B cell (primary cell): ENCODE measurements around the gene LRRC7. TPM values are rescaled to one million over a fixed set of nuclear protein-coding genes. Genes with fewer than 3 reads are reported as not detected.

Experiments
- ATAC-seq: fragments of 200-7000 bp; cut with Tn5 transposase; one replicate; pipeline ENCODE4 v1.10.0; 2021; ENCODE audit warnings: low read depth, mild to moderate bottlenecking, moderate number of reproducible peaks, moderate library complexity
- CTCF ChIA-PET: fragments of 350-600 bp; sonication (Branson Sonifier 250); formaldehyde crosslinking; loops from one replicate; lab custom pipeline; 2021; ENCODE audit warnings: antibody characterized with exemption, inconsistent platforms; lab: Charles Lee
- POLR2A ChIA-PET: fragments of 350-600 bp; sonication (Branson Sonifier 250); formaldehyde crosslinking; loops from one replicate; lab custom pipeline; 2021; ENCODE audit warnings: antibody characterized with exemption; lab: Charles Lee
- DNase-seq: peaks from one replicate; pipeline ENCODE4 v3.0.0; 2013
- H2AFZ ChIP-seq: 2 replicates; pipeline ENCODE4 v1.6.1; 2012; ENCODE audit warnings: mild to moderate bottlenecking, low read depth, low read length; ENCODE audit not compliant: insufficient read depth, poor library complexity, severe bottlenecking
- H3K27ac ChIP-seq, 2 donors: 1 replicate in 1 of 2; 2 replicates in 1 of 2; pipeline ENCODE4 v1.5.1; 2012 to 2013; ENCODE audit warnings: low read length in 2 of 2, mild to moderate bottlenecking in 2 of 2, moderate library complexity in 1 of 2
- H3K27me3 ChIP-seq, 4 experiments: fragments of 200-600 bp in 1 of 4; sonication (generic) in 1 of 4; replicated peaks in 1 of 4; 1 replicate in 2 of 4; 2 replicates in 2 of 4; pipeline versions ENCODE4 v1.6.1 to v1.7.0; 2013 to 2016; ENCODE audit warnings: low read length in 3 of 4, mild to moderate bottlenecking in 2 of 4, mixed read lengths in 1 of 4, moderate library complexity in 1 of 4; ENCODE audit not compliant: insufficient read depth in 4 of 4, control insufficient read depth in 3 of 4; ENCODE audit errors: control extremely low read depth in 1 of 4
- H3K36me3 ChIP-seq, 2 experiments: replicated peaks in 1 of 2; 1 replicate in 1 of 2; 2 replicates in 1 of 2; pipeline versions ENCODE4 v1.6.1 to v1.7.1; 2013; ENCODE audit warnings: low read length in 1 of 2; ENCODE audit not compliant: insufficient read depth in 2 of 2, control insufficient read depth in 1 of 2; ENCODE audit errors: control extremely low read depth in 1 of 2, extremely low read depth in 1 of 2
- H3K4me1 ChIP-seq, 2 donors: fragments of 200-600 bp in 1 of 2; sonication (generic) in 1 of 2; 1 replicate in 1 of 2; 2 replicates in 1 of 2; pipeline versions ENCODE4 v1.5.1 to v1.6.1; 2013 to 2017; ENCODE audit warnings: low read length in 2 of 2; ENCODE audit not compliant: control insufficient read depth in 2 of 2, insufficient read depth in 2 of 2
- H3K4me2 ChIP-seq: replicated peaks from 2 replicates; pipeline ENCODE3; 2012; ENCODE audit warnings: mild to moderate bottlenecking, low read depth, low read length; ENCODE audit not compliant: poor library complexity, severe bottlenecking
- H3K4me3 ChIP-seq, 5 experiments: fragments of 200-600 bp in 1 of 5; sonication (generic) in 1 of 5; 1 replicate in 3 of 5; 2 replicates in 2 of 5; pipeline versions ENCODE4 v1.5.1 to v1.7.0; 2011 to 2016; ENCODE audit warnings: low read length in 4 of 5, mild to moderate bottlenecking in 4 of 5, low read depth in 2 of 5, control low read depth in 1 of 5, moderate library complexity in 1 of 5; ENCODE audit not compliant: insufficient read depth in 1 of 5; ENCODE audit errors: control extremely low read depth in 1 of 5, extremely low read depth in 1 of 5
- H3K79me2 ChIP-seq: fragments of 200-600 bp; sonication (generic); one replicate; pipeline ENCODE4 v1.6.0; 2016; ENCODE audit warnings: low read length; ENCODE audit not compliant: control insufficient read depth, insufficient read depth
- H3K9ac ChIP-seq: fragments of 200-600 bp; sonication (generic); 2 replicates; pipeline ENCODE4 v1.6.1; 2017; ENCODE audit warnings: mild to moderate bottlenecking, low read length, moderate library complexity
- H3K9me3 ChIP-seq, 3 donors: one replicate each; pipeline versions ENCODE4 v1.6.1 to v1.7.1; 2013; ENCODE audit warnings: low read length in 2 of 3; ENCODE audit not compliant: control insufficient read depth in 2 of 3, insufficient read depth in 1 of 3; ENCODE audit errors: control extremely low read depth in 1 of 3
- H4K20me1 ChIP-seq: 2 replicates; pipeline ENCODE4 v1.6.0; 2012; ENCODE audit warnings: mild to moderate bottlenecking, low read length; ENCODE audit not compliant: insufficient read depth, control insufficient read depth, poor library complexity, severe bottlenecking
- H3K27ac Mint-ChIP-seq: one replicate; pipeline ENCODE4 v1.8.0; 2021; ENCODE audit warnings: mixed read lengths
- H3K27me3 Mint-ChIP-seq: one replicate; pipeline ENCODE4 v1.8.0; 2021; ENCODE audit warnings: mixed read lengths
- H3K4me1 Mint-ChIP-seq: one replicate; pipeline ENCODE4 v1.8.0; 2021; ENCODE audit warnings: mixed read lengths
- H3K4me3 Mint-ChIP-seq: one replicate; pipeline ENCODE4 v1.8.0; 2021; ENCODE audit warnings: mixed read lengths
- H3K9me3 Mint-ChIP-seq: one replicate; pipeline ENCODE4 v1.8.0; 2022; ENCODE audit warnings: mixed read lengths; ENCODE audit not compliant: insufficient read depth
- CTCF ChIP-seq: fragments of 200-600 bp; IDR thresholded peaks from one replicate; pipeline ENCODE4 v1.8.0; 2022; ENCODE audit warnings: antibody characterized with exemption, mild to moderate bottlenecking
- EZH2 ChIP-seq: IDR thresholded peaks from 2 replicates; pipeline ENCODE4 v1.6.1; 2012; ENCODE audit warnings: borderline replicate concordance, low read depth, mild to moderate bottlenecking, moderate library complexity, low read length; ENCODE audit not compliant: insufficient read depth, poor library complexity, severe bottlenecking
- WGBS: methylation state at CpG from one replicate; pipeline ENCODE4 v1.1.5; 2013; ENCODE audit warnings: missing lambda C conversion rate; ENCODE audit not compliant: insufficient coverage; 5-methylcytosine and 5-hydroxymethylcytosine counted together
- intact Hi-C: fragments of 100-400 bp; cut with micrococcal nuclease; formaldehyde crosslinking; loops from one replicate; pipeline ENCODE4 v1.10.0; 2022
- polyA plus RNA-seq: library from polyadenylated mRNA; depleted of rRNA; stranded (reverse); fragments of >200 nt; gene quantifications from 2 replicates; pipeline ENCODE4 v1.2.3, GENCODE V29; 2012
- total RNA-seq, 2 donors: library from RNA; stranded (reverse); fragments of 120-200 nt in 1 of 2; gene quantifications; 1 replicate in 1 of 2; 2 replicates in 1 of 2; pipeline versions ENCODE4 v1.2.3 to v1.2.4, GENCODE V29; 2013 to 2022

Gene LRRC7
- total and polyA plus RNA-seq, 2 donors (not counting 1 experiment from before 2014, with no cell fraction given), result not detected

GRCh38 chr1:69919922-69920273 lies 352.2 kb downstream of the LRRC7 start:
- Histone ChIP-seq H3K79me2 (no peaks in the 10 kb centered on the region), H3K4me3 (no peak overlapping the region), H3K4me1 (no peaks in the 10 kb centered on the region), H3K4me2 (no peak overlapping the region), H3K9ac (no peak overlapping the region), H3K9me3 (peaks cover 0 to 4% (median 0%) of the 10 kb centered on the region in 3 donors), H3K27ac (no peak overlapping the region), H3K27me3 (no peaks in the 10 kb centered on the region), H3K36me3 (no peaks in the 10 kb centered on the region), H2AFZ (no peak overlapping the region), H4K20me1 (no peaks in the 10 kb centered on the region)
- DNase-seq (no peak), ATAC-seq (no peak)
- H3K4me1 Mint-ChIP-seq, result no peaks in the 10 kb centered on the region
- no peak overlapping the region for H3K27ac Mint-ChIP-seq
- H3K9me3 Mint-ChIP-seq, result peaks cover 3% of the 10 kb centered on the region
- intact Hi-C loops, result no loop called here
- TF ChIP-seq CTCF (no peak), EZH2 (no peak)
- CTCF ChIA-PET, result no interaction called here
- H3K4me3 Mint-ChIP-seq, result no peak overlapping the region
- WGBS, result 91% methylated on average over 4 of the region's 6 CpGs
- POLR2A ChIA-PET, result no interaction called here
- no peaks in the 10 kb centered on the region for H3K27me3 Mint-ChIP-seq

- no peaks in the 10 kb centered on the region for H3K79me2 ChIP-seq
- no peaks in the 10 kb centered on the region for H3K4me1 Mint-ChIP-seq
- ChIA-PET CTCF (no interaction called here), POLR2A (no interaction called here)
- ATAC-seq (no peak), DNase-seq (no peak)
- no peak overlapping the region for H3K4me2 ChIP-seq
- H3K9me3 Mint-ChIP-seq, result peaks cover 3% of the 10 kb centered on the region
- H3K4me1 ChIP-seq, result no peaks in the 10 kb centered on the region
- no peaks in the 10 kb centered on the region for H3K27me3 ChIP-seq
- no peaks in the 10 kb centered on the region for H4K20me1 ChIP-seq
- no CpG with 5 or more reads among the region's 1 CpG for WGBS
- H3K4me3 ChIP-seq, result no peak overlapping the region
- H3K27ac ChIP-seq, result no peak overlapping the region
- peaks cover 0 to 4% (median 0%) of the 10 kb centered on the region in 3 donors for H3K9me3 ChIP-seq
- no peak overlapping the region for H3K27ac Mint-ChIP-seq
- H3K4me3 Mint-ChIP-seq, result no peak overlapping the region
- H3K27me3 Mint-ChIP-seq, result no peaks in the 10 kb centered on the region
- H2AFZ ChIP-seq, result no peak overlapping the region
- H3K36me3 ChIP-seq, result no peaks in the 10 kb centered on the region
- intact Hi-C loops, result no loop called here
- no peak overlapping the region for H3K9ac ChIP-seq
- TF ChIP-seq EZH2, result no peak
- TF ChIP-seq CTCF, result no peak
These were observed 352.7 kb downstream of the LRRC7 start for GRCh38 chr1:69920426-69920825.
